Inferior parietal cortex (tissue), 1 donor: Measurements from ENCODE around the gene LATS2.

Source experiments
- DNase-seq: peaks from one replicate; pipeline ENCODE4 v3.0.0-alpha.2; 2016; ENCODE audit errors: extremely low spot score

Gene LATS2

GRCh38 chr13:21018220-21018619, 43.2 kb downstream of the LATS2 start:
- no peak for DNase-seq

GRCh38 chr13:21016487-21016886, 44.9 kb downstream of the LATS2 start:
- DNase-seq = no peak

- DNase-seq = no peak
These were observed 46.1 kb downstream of the LATS2 start for GRCh38 chr13:21015284-21015683.

GRCh38 chr13:21014502-21015170, 46.8 kb downstream of the LATS2 start:
- no peak for DNase-seq

- no peak for DNase-seq
These were observed 47.3 kb downstream of the LATS2 start for GRCh38 chr13:21014139-21014501.

GRCh38 chr13:21013682-21014038, 47.7 kb downstream of the LATS2 start:
- DNase-seq = no peak

GRCh38 chr13:21012841-21013681, 48.3 kb downstream of the LATS2 start:
- no peak for DNase-seq

GRCh38 chr13:21012211-21012610, 49.2 kb downstream of the LATS2 start:
- DNase-seq = no peak

GRCh38 chr13:21011378-21011777, 50.0 kb downstream of the LATS2 start:
- DNase-seq = no peak

GRCh38 chr13:21010621-21011020, 50.8 kb downstream of the LATS2 start:
- no peak for DNase-seq

GRCh38 chr13:21009036-21009435, 52.4 kb downstream of the LATS2 start:
- DNase-seq = no peak

- DNase-seq = no peak
These were observed 53.4 kb downstream of the LATS2 start for GRCh38 chr13:21008026-21008425.

GRCh38 chr13:21006141-21007005, 55.0 kb downstream of the LATS2 start:
- DNase-seq = no peak

GRCh38 chr13:21005193-21005592, 56.2 kb downstream of the LATS2 start:
- DNase-seq = no peak

- no peak for DNase-seq
These were observed 59.9 kb downstream of the LATS2 start for GRCh38 chr13:21001471-21001870.

- no peak for DNase-seq
These were observed 60.7 kb downstream of the LATS2 start for GRCh38 chr13:21000647-21001046.

- DNase-seq = no peak
These were observed 62.6 kb downstream of the LATS2 start for GRCh38 chr13:20998649-20999415.

GRCh38 chr13:20997301-20998161, 63.9 kb downstream of the LATS2 start:
- no peak for DNase-seq

GRCh38 chr13:20995245-20995838, 66.0 kb downstream of the LATS2 start:
- DNase-seq = no peak

- no peak for DNase-seq
These were observed 67.0 kb downstream of the LATS2 start for GRCh38 chr13:20994441-20994821.
